Activated T-cell treated with anti-CD3 and anti-CD28 coated beads, Interleukin-2, amount 50 U/mL, for 48 hours (primary cell): Measurements from ENCODE around the gene SEC23IP.
A peak's percentile ranks its signal among the peaks of the same experiment; 100 is the strongest.
"Not testable (repeated sequence)": the region's sequence is repeated elsewhere in the genome, so short reads cannot be mapped to it uniquely, and the experiment has no call there.

Experiments used
- DNase-seq, 2 experiments: peaks; one replicate each; pipeline ENCODE4 v3.0.0-alpha.2; 2020

SEC23IP gene

DNA sequence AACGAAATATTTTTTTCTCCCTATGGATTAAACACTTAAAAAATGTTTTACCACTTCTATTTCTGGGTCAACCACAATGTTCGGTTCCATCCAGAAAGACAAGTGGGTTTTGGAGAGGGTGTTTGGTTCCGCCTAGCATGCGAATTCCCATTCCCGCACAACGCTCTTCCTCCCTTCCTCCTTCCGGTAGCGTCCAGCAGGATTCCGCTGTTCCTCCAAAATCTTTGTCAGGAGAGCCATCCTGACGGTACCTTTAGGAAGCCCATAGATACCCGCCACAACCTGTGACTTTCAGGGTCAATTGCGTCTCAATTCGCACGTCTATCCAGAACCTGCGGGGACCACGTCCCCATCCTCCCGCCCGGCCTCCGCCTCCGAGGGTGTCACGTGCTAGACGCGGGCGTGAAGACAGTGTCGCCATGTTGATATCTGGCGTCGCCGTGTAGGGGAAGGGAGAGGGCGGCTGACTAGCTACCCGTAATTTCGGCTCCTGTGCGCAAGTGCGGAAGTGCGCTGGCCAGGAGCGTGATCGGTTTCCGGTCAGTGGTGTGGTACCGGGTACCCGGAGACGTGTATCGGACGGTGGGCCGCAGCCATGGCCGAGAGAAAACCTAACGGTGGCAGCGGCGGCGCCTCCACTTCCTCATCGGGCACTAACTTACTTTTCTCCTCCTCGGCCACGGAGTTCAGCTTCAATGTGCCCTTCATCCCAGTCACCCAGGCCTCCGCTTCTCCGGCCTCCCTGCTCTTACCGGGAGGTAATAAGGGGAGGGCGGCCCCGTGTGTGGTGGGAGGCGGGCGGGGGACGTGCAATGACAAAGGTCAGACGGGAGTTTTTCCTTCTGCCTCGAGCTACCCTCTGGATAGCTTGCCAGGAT lies at the start of gene SEC23IP:
Gene SEC23IP, plus strand, starts transcription at position 543 of the 878 bp plus-strand sequence. Its CDS starts 53 bp downstream, at position 596.
- peak; percentile 94 to 95 for DNase-seq

GRCh38 chr10:119845656-119846055 lies 46.9 kb upstream of the SEC23IP start:
- no peak for DNase-seq

- no peak for DNase-seq
Measured at GRCh38 chr10:119849031-119849789, 43.3 kb upstream of the SEC23IP start.

- DNase-seq: no peak
Measured at GRCh38 chr10:119849944-119850343, 42.6 kb upstream of the SEC23IP start.

- no peak for DNase-seq
Measured at GRCh38 chr10:119852277-119852676, 40.3 kb upstream of the SEC23IP start.

- no peak for DNase-seq
Measured at GRCh38 chr10:119852822-119853221, 39.7 kb upstream of the SEC23IP start.

DNA sequence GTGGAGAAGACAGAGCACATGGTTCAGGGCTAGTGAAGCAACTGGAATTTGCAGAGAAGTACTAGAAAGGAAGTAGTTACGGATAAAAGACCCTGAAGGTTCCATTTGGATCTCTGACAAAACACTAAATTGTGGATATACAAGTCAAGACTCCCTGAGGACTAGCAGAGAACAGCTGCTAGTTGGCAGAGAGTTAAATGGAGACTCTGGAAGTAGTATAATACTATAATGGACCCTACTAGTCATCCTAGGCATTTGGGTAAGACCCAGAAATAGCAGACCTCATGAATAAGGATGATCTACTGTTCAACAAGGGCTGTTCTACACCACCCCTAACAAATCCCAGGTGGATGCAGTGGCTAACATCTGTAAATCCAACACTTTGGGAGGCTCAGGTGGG lies 39.0 kb upstream of the SEC23IP start:
- DNase-seq: no peak

DNA sequence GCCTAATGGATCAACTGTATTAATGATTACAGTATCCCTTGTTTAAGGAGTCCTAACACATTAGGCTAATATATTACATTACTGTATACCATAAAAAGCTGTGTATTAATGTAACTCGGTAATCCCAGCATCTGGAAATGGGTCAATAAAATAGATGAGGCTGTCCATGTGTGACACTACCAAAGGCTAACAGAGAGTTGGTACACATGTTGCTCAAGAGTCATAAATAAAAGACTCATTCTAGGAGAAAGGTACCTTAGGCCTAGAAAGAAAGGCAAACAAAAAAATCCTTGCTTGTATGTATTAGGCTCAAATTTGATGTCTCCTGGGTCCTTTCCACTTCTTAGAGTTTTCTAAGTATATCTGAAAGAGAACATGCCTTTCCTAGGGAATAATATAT lies 34.5 kb upstream of the SEC23IP start:
- no peak for DNase-seq

DNA sequence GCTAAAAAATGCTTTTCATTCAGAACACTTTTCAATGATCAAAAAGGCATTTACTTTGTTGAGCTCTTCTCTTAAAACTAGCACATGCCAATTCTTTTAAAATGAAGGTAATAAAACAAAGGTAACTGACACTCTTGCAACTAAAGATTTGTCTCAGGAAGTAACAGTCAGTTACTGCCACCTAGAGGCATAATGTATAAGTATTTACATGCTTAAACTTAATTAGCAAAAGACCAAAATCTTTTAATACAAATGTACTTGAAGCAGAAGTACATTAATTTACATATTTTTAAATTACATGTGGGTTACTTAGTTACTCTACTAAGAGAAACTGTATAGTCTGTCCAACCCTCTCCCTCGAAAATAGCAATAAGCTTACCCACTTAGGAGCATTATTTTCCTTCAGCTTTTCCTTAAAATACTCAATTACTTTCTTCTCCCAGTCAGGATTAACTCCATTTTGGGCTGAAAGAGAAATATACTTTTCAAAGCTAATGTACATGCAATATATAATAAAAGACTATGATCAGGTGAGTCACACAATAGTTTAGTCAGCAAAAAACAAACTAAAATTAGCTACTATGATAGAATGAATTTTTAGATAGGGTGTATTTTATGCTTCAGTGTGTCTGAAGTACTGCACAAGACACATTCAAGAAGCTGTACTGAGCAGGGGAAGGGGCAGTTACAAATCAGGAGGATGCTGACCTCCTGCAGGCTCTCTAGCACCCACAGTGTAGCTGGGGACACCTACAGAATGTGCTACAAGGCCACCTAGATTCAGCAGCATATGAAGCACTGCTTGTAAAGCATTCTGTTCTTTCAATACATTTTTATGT lies 32.9 kb upstream of the SEC23IP start:
- no peak for DNase-seq

- no peak for DNase-seq
Measured at GRCh38 chr10:119860866-119861607, 31.5 kb upstream of the SEC23IP start.

DNA sequence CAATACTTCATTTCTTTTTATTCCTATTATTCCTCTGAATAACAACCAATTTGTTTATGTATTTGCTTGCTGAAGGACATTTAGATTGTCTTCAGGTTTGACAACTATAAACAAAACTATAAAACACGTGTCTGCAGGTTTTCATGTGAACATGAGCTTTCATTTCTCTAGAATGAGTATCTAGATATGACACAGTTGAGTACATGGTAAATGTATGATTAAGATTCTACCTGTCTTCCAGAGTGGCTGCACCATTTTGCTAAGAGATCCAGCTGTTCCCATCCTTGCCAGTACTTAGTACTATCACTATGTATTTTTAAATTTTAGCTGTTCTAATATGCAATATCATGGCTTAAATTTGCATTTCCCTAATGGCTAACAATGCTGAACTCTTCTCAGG lies 30.0 kb upstream of the SEC23IP start:
- DNase-seq: no peak

DNA sequence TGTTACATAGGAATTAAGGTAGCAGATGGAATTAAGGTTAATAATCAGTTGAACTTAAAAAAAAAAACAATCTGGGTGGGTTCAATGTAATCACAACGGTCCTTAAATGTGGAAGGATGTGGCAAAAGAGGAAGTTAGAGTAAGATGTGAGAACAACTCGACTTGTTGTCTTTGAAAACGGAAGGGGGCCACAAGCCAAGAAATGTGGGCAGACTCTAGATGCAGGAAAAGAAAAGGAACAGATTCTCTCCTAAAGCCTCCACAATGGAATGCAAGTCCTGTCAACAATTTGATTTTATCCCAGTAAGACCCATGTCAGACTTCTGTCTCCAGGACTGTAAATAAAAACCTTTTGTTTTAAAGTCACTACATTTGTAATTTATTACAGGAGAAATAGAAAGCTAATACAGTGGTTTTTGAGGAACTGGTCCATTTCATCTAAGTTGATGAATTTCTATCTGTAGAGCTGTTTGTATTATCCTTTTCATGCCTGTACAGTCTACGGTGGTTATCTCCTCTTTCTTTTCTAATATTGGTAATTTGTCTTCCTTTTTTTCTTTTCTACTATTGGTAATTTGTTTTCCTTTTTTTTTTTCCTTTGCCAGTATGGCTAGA lies 28.5 kb upstream of the SEC23IP start:
- DNase-seq: no peak

GRCh38 chr10:119865699-119866240 lies 26.8 kb upstream of the SEC23IP start:
- DNase-seq: no peak

DNA sequence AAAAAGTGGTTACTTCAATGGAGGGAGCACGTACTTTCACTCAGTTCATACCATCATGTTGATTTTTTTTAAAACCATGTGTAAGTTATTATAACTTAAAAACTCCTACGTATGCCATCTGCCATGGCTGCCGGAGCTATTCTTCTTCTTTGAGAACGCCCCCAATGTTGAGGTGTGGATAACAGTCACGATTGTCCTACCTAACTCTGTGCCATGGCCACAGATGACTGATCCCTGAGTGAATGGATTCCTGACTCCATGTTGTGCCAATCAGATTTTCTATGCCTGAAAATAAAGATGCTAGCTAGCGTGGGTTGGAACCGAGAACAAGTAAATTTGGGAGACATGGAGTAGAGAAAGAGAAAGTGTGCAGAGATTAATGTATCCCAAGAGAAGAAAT lies 25.2 kb upstream of the SEC23IP start:
- no peak for DNase-seq

- not testable (repeated sequence) for DNase-seq
Measured at GRCh38 chr10:119869398-119869797, 23.1 kb upstream of the SEC23IP start.

- DNase-seq: peak; percentile 68 to 74
Measured at GRCh38 chr10:119871881-119872609, 20.5 kb upstream of the SEC23IP start.

DNA sequence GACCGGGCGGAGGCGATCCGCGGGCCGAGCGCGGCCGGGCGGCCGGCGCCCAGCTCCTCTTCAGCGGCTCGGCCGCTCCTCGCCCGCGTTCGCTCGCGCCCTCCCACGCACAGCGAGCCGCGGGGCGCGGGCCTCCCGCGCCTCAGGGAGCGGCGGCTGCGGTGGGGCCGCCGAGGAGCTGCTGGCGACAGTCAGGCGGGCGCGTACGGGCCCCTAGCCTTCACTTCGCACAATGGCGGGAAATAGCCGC lies 20.0 kb upstream of the SEC23IP start, which contains the start of gene MCMBP:
Gene MCMBP, minus strand, starts transcription at position 234 of the 250 bp plus-strand sequence. CDS start 259 bp downstream, outside the sequence.
- no peak for DNase-seq

GRCh38 chr10:119872860-119873681 lies 19.5 kb upstream of the SEC23IP start:
- DNase-seq: peak; percentile 90 to 93

- DNase-seq: no peak
Measured at GRCh38 chr10:119878524-119878923, 14.0 kb upstream of the SEC23IP start.
